HepG2 (cell line): ENCODE data around the gene ALG3. TPM values are rescaled to one million over a fixed set of nuclear protein-coding genes. Genes with fewer than 3 reads are reported as not detected.
A peak's percentile ranks its signal among the peaks of the same experiment; 100 is the strongest.

Experiments used
- ARNT ChIP-seq: fragments of 450-650 bp; IDR thresholded peaks from 2 replicates; pipeline ENCODE4 v1.6.1; 2017
- ATF3 ChIP-seq: sonication (generic); formaldehyde crosslinking; IDR thresholded peaks from 2 replicates; pipeline ENCODE4 v1.4.0; 2020; ENCODE audit warnings: missing genetic modification reagents
- GATAD2A ChIP-seq: IDR thresholded peaks from 2 replicates; pipeline ENCODE4 v1.6.1; 2016
- IRF2 ChIP-seq: IDR thresholded peaks from 2 replicates; pipeline ENCODE4 v1.6.1; 2018; ENCODE audit warnings: missing genetic modification reagents, missing compliant biosample characterization
- MBD4 ChIP-seq: IDR thresholded peaks from 2 replicates; pipeline ENCODE4 v1.6.1; 2012; ENCODE audit warnings: low read length, inconsistent platforms, borderline replicate concordance
- MIER3 ChIP-seq: IDR thresholded peaks from 2 replicates; pipeline ENCODE4 v1.6.1; 2016; ENCODE audit warnings: missing compliant biosample characterization, borderline replicate concordance
- MYNN ChIP-seq: sonication (generic); formaldehyde crosslinking; IDR thresholded peaks from 2 replicates; pipeline ENCODE4 v1.4.0; 2020; ENCODE audit warnings: mild to moderate bottlenecking, low read depth, missing genetic modification reagents
- NFKB2 ChIP-seq: sonication (generic); formaldehyde crosslinking; IDR thresholded peaks from 2 replicates; pipeline ENCODE4 v1.4.0; 2020; ENCODE audit warnings: missing genetic modification reagents, borderline replicate concordance
- NR2F2 ChIP-seq: IDR thresholded peaks from 2 replicates; pipeline ENCODE4 v1.6.1; 2012; ENCODE audit warnings: low read depth, inconsistent platforms, borderline replicate concordance
- PHB2 ChIP-seq: fragments of 450-650 bp; IDR thresholded peaks from 2 replicates; pipeline ENCODE4 v1.6.1; 2018; ENCODE audit not compliant: partially characterized antibody
- SATB2 ChIP-seq: sonication (generic); formaldehyde crosslinking; IDR thresholded peaks from 2 replicates; pipeline ENCODE4 v1.5.0; 2020; ENCODE audit warnings: missing genetic modification reagents
- TCF7 ChIP-seq: sonication (generic); IDR thresholded peaks from 2 replicates; pipeline ENCODE4 v1.6.1; 2016; ENCODE audit warnings: antibody characterized with exemption, low read depth
- YEATS2 ChIP-seq: sonication (generic); formaldehyde crosslinking; IDR thresholded peaks from 2 replicates; pipeline ENCODE4 v1.4.0; 2020; ENCODE audit warnings: missing genetic modification reagents, borderline replicate concordance
- ZBTB20 ChIP-seq: sonication (generic); formaldehyde crosslinking; IDR thresholded peaks from 2 replicates; pipeline ENCODE4 v1.8.1; 2023; ENCODE audit warnings: missing genetic modification reagents, low read depth, mild to moderate bottlenecking, borderline replicate concordance
- ZBTB42 ChIP-seq: sonication (generic); formaldehyde crosslinking; IDR thresholded peaks from 2 replicates; pipeline ENCODE4 v1.5.0; 2020; ENCODE audit warnings: mild to moderate bottlenecking, missing genetic modification reagents
- ZC3H4 ChIP-seq: sonication (generic); formaldehyde crosslinking; IDR thresholded peaks from 2 replicates; pipeline ENCODE4 v1.4.0; 2020; ENCODE audit warnings: missing genetic modification reagents, borderline replicate concordance
- ZNF17 ChIP-seq: sonication (generic); formaldehyde crosslinking; IDR thresholded peaks from 2 replicates; pipeline ENCODE4 v1.5.0; 2020; ENCODE audit warnings: mild to moderate bottlenecking, missing genetic modification reagents
- ZNF34 ChIP-seq: sonication (generic); formaldehyde crosslinking; IDR thresholded peaks from 2 replicates; pipeline ENCODE4 v1.4.0; 2020; ENCODE audit warnings: mild to moderate bottlenecking, missing genetic modification reagents, borderline replicate concordance
- ZNF512B ChIP-seq: sonication (generic); formaldehyde crosslinking; IDR thresholded peaks from 2 replicates; pipeline ENCODE4 v1.5.1; 2020; ENCODE audit warnings: missing genetic modification reagents, mild to moderate bottlenecking, borderline replicate concordance
- ZNF768 ChIP-seq: sonication (generic); formaldehyde crosslinking; IDR thresholded peaks from 2 replicates; pipeline ENCODE4 v1.4.0; 2020; ENCODE audit warnings: missing genetic modification reagents
- ZNF776 ChIP-seq: sonication (generic); formaldehyde crosslinking; IDR thresholded peaks from 2 replicates; pipeline ENCODE4 v1.4.0; 2020; ENCODE audit warnings: mild to moderate bottlenecking, missing genetic modification reagents
- ZNF792 ChIP-seq: IDR thresholded peaks from 2 replicates; pipeline ENCODE4 v1.6.1; 2016
- ZNF83 ChIP-seq: sonication (generic); formaldehyde crosslinking; IDR thresholded peaks from 2 replicates; pipeline ENCODE4 v1.4.0; 2020; ENCODE audit warnings: missing genetic modification reagents, mild to moderate bottlenecking, borderline replicate concordance
- ZNF841 ChIP-seq: sonication (generic); formaldehyde crosslinking; IDR thresholded peaks from 2 replicates; pipeline ENCODE4 v1.8.1; 2023; ENCODE audit warnings: missing genetic modification reagents, borderline replicate concordance
- polyA plus RNA-seq, 8 experiments: library from polyadenylated mRNA; depleted of rRNA in 3 of 8; stranded (reverse) in 7 of 8; unstranded in 1 of 8; fragments of >200 nt; fragmentation: Illumina TruSeq in 4 of 8; extraction: Trizol in 4 of 8; gene quantifications; 2 replicates each; pipeline versions ENCODE4 v1.2.1 to v1.2.3, GENCODE V29; 2011 to 2016; ENCODE audit warnings: low read depth in 4 of 8, missing spikeins in 1 of 8, mixed read lengths in 1 of 8; ENCODE audit not compliant: insufficient read depth in 1 of 8
- total RNA-seq, 5 experiments: library from RNA; depleted of rRNA; stranded (reverse); fragments of >200 nt; fragmentation: Illumina TruSeq; extraction: Trizol; gene quantifications; 2 replicates each; pipeline ENCODE4 v1.2.3, GENCODE V29; 2016; ENCODE audit warnings: low read depth in 1 of 5
- TF ChIP-seq, protein P1 (sequence below): sonication (generic); formaldehyde crosslinking; IDR thresholded peaks from 2 replicates; pipeline ENCODE4 v1.5.0; 2020; ENCODE audit warnings: mild to moderate bottlenecking, missing genetic modification reagents, borderline replicate concordance

Gene ALG3
- total and polyA plus RNA-seq, 2 of the 13 experiments (the other 11 are each of a cell fraction or from before 2014, with no cell fraction given), result 46.6 to 57.1 TPM

GRCh38 chr3:184229394-184230080, 19.2 kb downstream of the ALG3 start, which contains the start of gene VWA5B2 (continued):
- peak; percentile 48; the same call in 1 of the 2 replicates for TF ChIP-seq ZNF768 (CRISPR knock-in tag)
- no peak for TF ChIP-seq ZNF841 (CRISPR knock-in tag)
- TF ChIP-seq GATAD2A, result no peak
- no peak for TF ChIP-seq MIER3 (CRISPR knock-in tag)
- TF ChIP-seq TCF7, result no peak
- no peak for TF ChIP-seq ATF3 (CRISPR knock-in tag)
- TF ChIP-seq, protein P1, sequence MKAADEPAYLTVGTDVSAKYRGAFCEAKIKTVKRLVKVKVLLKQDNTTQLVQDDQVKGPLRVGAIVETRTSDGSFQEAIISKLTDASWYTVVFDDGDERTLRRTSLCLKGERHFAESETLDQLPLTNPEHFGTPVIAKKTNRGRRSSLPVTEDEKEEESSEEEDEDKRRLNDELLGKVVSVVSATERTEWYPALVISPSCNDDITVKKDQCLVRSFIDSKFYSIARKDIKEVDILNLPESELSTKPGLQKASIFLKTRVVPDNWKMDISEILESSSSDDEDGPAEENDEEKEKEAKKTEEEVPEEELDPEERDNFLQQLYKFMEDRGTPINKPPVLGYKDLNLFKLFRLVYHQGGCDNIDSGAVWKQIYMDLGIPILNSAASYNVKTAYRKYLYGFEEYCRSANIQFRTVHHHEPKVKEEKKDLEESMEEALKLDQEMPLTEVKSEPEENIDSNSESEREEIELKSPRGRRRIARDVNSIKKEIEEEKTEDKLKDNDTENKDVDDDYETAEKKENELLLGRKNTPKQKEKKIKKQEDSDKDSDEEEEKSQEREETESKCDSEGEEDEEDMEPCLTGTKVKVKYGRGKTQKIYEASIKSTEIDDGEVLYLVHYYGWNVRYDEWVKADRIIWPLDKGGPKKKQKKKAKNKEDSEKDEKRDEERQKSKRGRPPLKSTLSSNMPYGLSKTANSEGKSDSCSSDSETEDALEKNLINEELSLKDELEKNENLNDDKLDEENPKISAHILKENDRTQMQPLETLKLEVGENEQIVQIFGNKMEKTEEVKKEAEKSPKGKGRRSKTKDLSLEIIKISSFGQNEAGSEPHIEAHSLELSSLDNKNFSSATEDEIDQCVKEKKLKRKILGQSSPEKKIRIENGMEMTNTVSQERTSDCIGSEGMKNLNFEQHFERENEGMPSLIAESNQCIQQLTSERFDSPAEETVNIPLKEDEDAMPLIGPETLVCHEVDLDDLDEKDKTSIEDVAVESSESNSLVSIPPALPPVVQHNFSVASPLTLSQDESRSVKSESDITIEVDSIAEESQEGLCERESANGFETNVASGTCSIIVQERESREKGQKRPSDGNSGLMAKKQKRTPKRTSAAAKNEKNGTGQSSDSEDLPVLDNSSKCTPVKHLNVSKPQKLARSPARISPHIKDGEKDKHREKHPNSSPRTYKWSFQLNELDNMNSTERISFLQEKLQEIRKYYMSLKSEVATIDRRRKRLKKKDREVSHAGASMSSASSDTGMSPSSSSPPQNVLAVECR (CRISPR knock-in tag), result 0 out of 2 replicates have a peak, but pooled peaks have one; percentile 0
- TF ChIP-seq ZBTB20, result no peak
- TF ChIP-seq ZC3H4 (CRISPR knock-in tag), result no peak
- no peak for TF ChIP-seq ZNF83 (CRISPR knock-in tag)
- TF ChIP-seq ZNF512B (CRISPR knock-in tag), result no peak
- no peak for TF ChIP-seq YEATS2 (CRISPR knock-in tag)
- TF ChIP-seq MYNN, result no peak
- TF ChIP-seq ARNT, result no peak
- no peak for TF ChIP-seq MBD4
- TF ChIP-seq IRF2 (CRISPR knock-in tag), result no peak
- no peak for TF ChIP-seq NFKB2
- 0 out of 2 replicates have a peak, but pooled peaks have one; percentile 21 for TF ChIP-seq ZNF776 (CRISPR knock-in tag)
- TF ChIP-seq NR2F2, result no peak
- TF ChIP-seq ZNF792 (CRISPR knock-in tag), result no peak
- TF ChIP-seq SATB2, result no peak
- no peak for TF ChIP-seq ZNF17 (CRISPR knock-in tag)
- TF ChIP-seq ZNF34 (CRISPR knock-in tag), result no peak
- TF ChIP-seq ZBTB42, result no peak
- no peak for TF ChIP-seq PHB2
